Natural killer cell treated with Interleukin-12 subunit alpha and Interleukin-12 subunit beta and Interleukin-15 and Interleukin-18, amount 100 ng/mL, for 72 hours (primary cell): ENCODE results near the gene MUC16. TPM values are rescaled to one million over a fixed set of nuclear protein-coding genes. Genes with fewer than 3 reads are reported as not detected.

Source experiments
- total RNA-seq, 2 donors: library from RNA; stranded (reverse); gene quantifications; one replicate each; pipeline ENCODE4 v1.2.3, GENCODE V29; 2022

The MUC16 gene
- total RNA-seq, 2 donors from 2014 or later = 0.03 TPM; not detected in 1

Other genes starting within 250 kb of the MUC16 start
- 10 to 100 TPM; 19.2 to 23.1 TPM for gene ZNF558, start 178.1 kb downstream of the MUC16 start, total RNA-seq
- gene MBD3L1, start 178.0 kb downstream of the MUC16 start, total RNA-seq = not detected
- gene OR1M1, start 76.7 kb upstream of the MUC16 start, total RNA-seq = not detected
- gene OR7G2, start 97.1 kb upstream of the MUC16 start, total RNA-seq = not detected
- gene OR7G1, start 105.4 kb upstream of the MUC16 start, total RNA-seq = not detected
- gene OR7G3, start 116.5 kb upstream of the MUC16 start, total RNA-seq = not detected
- 10 to 100 TPM; 44.2 to 51.0 TPM for gene ZNF317, start 130.0 kb upstream of the MUC16 start, total RNA-seq
- gene OR7D2, start 168.6 kb upstream of the MUC16 start, total RNA-seq = not detected
- not detected for gene OR7D4, start 209.2 kb upstream of the MUC16 start, total RNA-seq
- not detected for gene OR7E24, start 240.5 kb upstream of the MUC16 start, total RNA-seq